ENCODE results near the gene ATAD5.

GRCh38 chr17:30908717-30909420 is 77.1 kb downstream of the ATAD5 start:
- TF ChIP-seq CTCF (conservative IDR thresholded peaks at IDR 0.05) (no peak), EZH2 (IDR thresholded peaks at IDR 0.05; ENCODE audit: low read depth) (no peak)

Data from PC-9 (cell line).